Gastroesophageal sphincter (tissue), 4 donors: ENCODE results near the gene GALNS. TPM values are rescaled to one million over a fixed set of nuclear protein-coding genes. Genes with fewer than 3 reads are reported as not detected.

Experiments used
- ATAC-seq: fragments of 150-250 bp; one replicate; pipeline ENCODE4 v1.9.1; 2016; ENCODE audit warnings: mild to moderate bottlenecking, moderate library complexity
- H3K27ac ChIP-seq, 4 donors: fragments of 200-600 bp; sonication (generic) in 3 of 4; 1 replicate in 3 of 4; 2 replicates in 1 of 4; pipeline ENCODE4 v1.5.1; 2016 to 2019
- H3K27me3 ChIP-seq: fragments of 200-600 bp; sonication (generic); one replicate; pipeline ENCODE4 v1.5.1; 2019
- H3K36me3 ChIP-seq, 2 donors: fragments of 200-600 bp; sonication (generic); one replicate each; pipeline ENCODE4 v1.5.1; 2019; ENCODE audit warnings: control low read depth in 1 of 2
- H3K4me1 ChIP-seq, 3 donors: fragments of 200-600 bp; sonication (generic); 1 replicate in 2 of 3; 2 replicates in 1 of 3; pipeline ENCODE4 v1.5.1; 2016 to 2019; ENCODE audit warnings: control low read depth in 2 of 3
- H3K4me3 ChIP-seq, 2 donors: fragments of 200-600 bp; sonication (generic); one replicate each; pipeline ENCODE4 v1.5.1; 2019; ENCODE audit warnings: mild to moderate bottlenecking in 1 of 2, moderate library complexity in 1 of 2
- H3K9me3 ChIP-seq, 3 donors: fragments of 200-600 bp; sonication (generic); one replicate each; pipeline ENCODE4 v1.5.1; 2017 to 2019; ENCODE audit warnings: control low read depth in 2 of 3
- EP300 ChIP-seq: sonication (generic); formaldehyde crosslinking; IDR thresholded peaks from one replicate; pipeline ENCODE4 v1.6.1; 2017; ENCODE audit warnings: antibody characterized with exemption, mild to moderate bottlenecking
- POLR2A ChIP-seq, 2 donors: fragments of 450-650 bp; IDR thresholded peaks; one replicate each; pipeline ENCODE4 v1.6.1; 2017; ENCODE audit warnings: antibody characterized with exemption in 2 of 2, mild to moderate bottlenecking in 2 of 2, moderate library complexity in 1 of 2
- POLR2AphosphoS5 ChIP-seq: sonication (generic); formaldehyde crosslinking; IDR thresholded peaks from one replicate; pipeline ENCODE4 v1.6.1; 2017; ENCODE audit warnings: antibody characterized with exemption
- WGBS, 2 donors: methylation state at CpG; one replicate each; pipeline ENCODE4 v1.1.5; 2018; ENCODE audit warnings: low coverage in 1 of 2; 5-methylcytosine and 5-hydroxymethylcytosine counted together
- total RNA-seq, 4 donors: library from RNA; depleted of rRNA; stranded (reverse); fragments of >200 nt; gene quantifications; one replicate each; pipeline ENCODE4 v1.1.0, GENCODE V29; 2016
- TF ChIP-seq, protein P1 (sequence below), 4 experiments: fragments of 200-600 bp in 2 of 4; fragments of 450-650 bp in 2 of 4; sonication (generic) in 1 of 4; IDR thresholded peaks; one replicate each; pipeline ENCODE4 v1.5.1; 2017 to 2019; ENCODE audit warnings: antibody characterized with exemption in 4 of 4, mild to moderate bottlenecking in 2 of 4, moderate library complexity in 2 of 4

The GALNS gene
- total RNA-seq, 4 donors from 2014 or later = 4.2 to 29.4 (median 15.6) TPM

DNA sequence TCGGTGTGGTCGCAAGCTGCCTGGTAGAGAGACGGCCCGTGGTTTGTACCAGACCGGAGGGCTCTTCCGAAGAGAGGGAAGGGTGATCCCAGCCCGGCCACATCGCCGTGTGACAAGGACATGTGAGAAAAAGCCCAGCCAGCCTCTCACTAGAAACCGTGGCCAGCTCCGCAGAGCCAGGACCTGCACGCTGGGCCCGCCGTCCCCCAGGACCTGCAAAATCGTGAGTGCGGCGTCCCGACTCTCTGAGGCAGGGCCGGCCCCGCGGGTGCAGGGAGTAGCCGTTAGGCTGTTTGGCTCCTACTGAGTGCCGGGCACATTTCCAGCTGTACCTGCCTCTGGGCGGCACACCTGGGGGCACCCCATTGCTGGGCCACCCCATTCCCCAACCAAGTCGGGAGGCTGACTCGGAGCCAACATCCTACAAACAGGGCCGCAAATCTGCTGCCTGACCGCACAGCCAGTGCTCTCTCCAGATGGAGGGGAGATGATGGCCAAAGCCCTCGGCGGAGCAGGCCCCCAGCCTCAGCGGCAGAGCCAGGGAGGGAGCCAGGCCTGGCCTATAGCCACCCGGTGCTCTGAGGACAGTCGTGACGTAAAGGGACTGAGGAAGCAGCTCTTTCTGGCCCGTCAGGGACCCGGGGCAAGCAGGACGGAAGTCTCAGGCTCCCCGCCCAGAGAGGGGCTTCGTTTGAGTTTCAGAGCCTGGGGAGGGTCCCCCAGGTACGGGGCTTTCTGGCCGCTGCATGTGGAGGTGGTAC is 43.3 kb upstream of the GALNS start:
- 100% methylated on average over 2 of the region's 41 CpGs; no CpG with 5 or more reads in 1 of the 2 donors for WGBS, 2 donors
- Histone ChIP-seq H3K27me3 (peaks cover 25% of the 10 kb centered on the region), H3K4me1 (no peaks in the 10 kb centered on the region), H3K4me3 (no peak overlapping the region), H3K9me3 (no peaks in the 10 kb centered on the region), H3K27ac (no peak overlapping the region), H3K36me3 (peaks cover 0 to 36% of the 10 kb centered on the region in 2 donors)
- TF ChIP-seq POLR2A (IDR thresholded peaks at IDR 0.05) (no peak), EP300 (no peak), POLR2AphosphoS5 (no peak)
- TF ChIP-seq, protein P1, sequence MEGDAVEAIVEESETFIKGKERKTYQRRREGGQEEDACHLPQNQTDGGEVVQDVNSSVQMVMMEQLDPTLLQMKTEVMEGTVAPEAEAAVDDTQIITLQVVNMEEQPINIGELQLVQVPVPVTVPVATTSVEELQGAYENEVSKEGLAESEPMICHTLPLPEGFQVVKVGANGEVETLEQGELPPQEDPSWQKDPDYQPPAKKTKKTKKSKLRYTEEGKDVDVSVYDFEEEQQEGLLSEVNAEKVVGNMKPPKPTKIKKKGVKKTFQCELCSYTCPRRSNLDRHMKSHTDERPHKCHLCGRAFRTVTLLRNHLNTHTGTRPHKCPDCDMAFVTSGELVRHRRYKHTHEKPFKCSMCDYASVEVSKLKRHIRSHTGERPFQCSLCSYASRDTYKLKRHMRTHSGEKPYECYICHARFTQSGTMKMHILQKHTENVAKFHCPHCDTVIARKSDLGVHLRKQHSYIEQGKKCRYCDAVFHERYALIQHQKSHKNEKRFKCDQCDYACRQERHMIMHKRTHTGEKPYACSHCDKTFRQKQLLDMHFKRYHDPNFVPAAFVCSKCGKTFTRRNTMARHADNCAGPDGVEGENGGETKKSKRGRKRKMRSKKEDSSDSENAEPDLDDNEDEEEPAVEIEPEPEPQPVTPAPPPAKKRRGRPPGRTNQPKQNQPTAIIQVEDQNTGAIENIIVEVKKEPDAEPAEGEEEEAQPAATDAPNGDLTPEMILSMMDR (IDR thresholded peaks at IDR 0.05) = no peak
- ATAC-seq = no peak

DNA sequence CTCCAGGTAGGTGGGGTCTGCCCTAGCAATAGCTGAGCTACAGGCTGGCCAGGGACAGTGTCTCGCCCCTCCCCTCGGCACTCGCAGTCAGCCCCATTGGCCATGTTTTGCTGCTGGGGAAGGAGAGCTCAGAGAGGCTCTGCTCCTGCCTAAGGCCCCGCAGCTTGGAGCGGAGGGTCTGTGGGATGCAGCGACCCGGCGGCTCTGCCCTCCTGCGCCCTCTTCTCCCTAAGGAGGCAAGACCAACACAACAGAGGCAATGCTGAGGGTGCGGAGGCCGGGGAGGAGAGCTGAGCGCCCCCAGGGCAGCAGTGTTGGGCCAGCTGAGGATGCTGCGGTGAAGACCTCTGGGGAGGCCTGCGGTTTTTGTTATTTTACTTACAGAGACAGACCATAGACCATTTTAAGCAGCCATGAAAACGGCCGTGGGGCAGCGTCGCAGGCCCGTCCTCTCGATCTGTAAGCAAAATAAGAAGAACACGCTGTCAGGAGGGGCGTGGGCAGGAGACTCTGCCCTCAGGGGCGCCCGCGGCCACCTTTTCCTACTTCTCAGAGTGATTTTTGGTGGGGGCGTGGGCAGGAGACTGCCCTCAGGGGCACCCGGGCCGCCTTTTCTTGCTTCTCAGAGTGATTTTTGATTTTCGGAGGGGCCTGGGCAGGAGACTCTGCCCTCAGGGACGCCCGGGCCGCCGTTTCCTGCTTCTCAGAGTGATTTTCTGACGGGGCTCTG is 41.1 kb upstream of the GALNS start:
- Histone ChIP-seq H3K4me1 (no peaks in the 10 kb centered on the region), H3K9me3 (no peaks in the 10 kb centered on the region), H3K4me3 (no peak overlapping the region), H3K27ac (no peak overlapping the region), H3K36me3 (peaks cover 0 to 36% of the 10 kb centered on the region in 2 donors), H3K27me3 (peaks cover 10% of the 10 kb centered on the region)
- 93 to 96% methylated on average over 6 of the region's 34 CpGs for WGBS, 2 donors
- ATAC-seq = no peak
- TF ChIP-seq, protein P1 (IDR thresholded peaks at IDR 0.05) = no peak
- no peak for TF ChIP-seq POLR2AphosphoS5
- TF ChIP-seq EP300 = no peak
- no peak for TF ChIP-seq POLR2A (IDR thresholded peaks at IDR 0.05)

- no peak for ATAC-seq
- Histone ChIP-seq H3K4me3 (no peak overlapping the region), H3K4me1 (no peaks in the 10 kb centered on the region), H3K27me3 (peaks cover 5% of the 10 kb centered on the region), H3K36me3 (peaks cover 0 to 40% of the 10 kb centered on the region in 2 donors), H3K9me3 (no peaks in the 10 kb centered on the region), H3K27ac (no peak overlapping the region)
- 89 to 97% methylated on average over 9 to 12 of the region's 57 CpGs for WGBS, 2 donors
- no peak for TF ChIP-seq EP300
- TF ChIP-seq, protein P1 (IDR thresholded peaks at IDR 0.05) = no peak
- TF ChIP-seq POLR2A (IDR thresholded peaks at IDR 0.05) = no peak
- TF ChIP-seq POLR2AphosphoS5 = no peak
Observed at GRCh38 chr16:88896238-88897070, 39.7 kb upstream of the GALNS start.

GRCh38 chr16:88895335-88895734 is 38.6 kb upstream of the GALNS start:
- peaks cover 5% of the 10 kb centered on the region for H3K27me3 ChIP-seq
- H3K9me3 ChIP-seq = no peaks in the 10 kb centered on the region
- ATAC-seq = no peak
- no peak overlapping the region for H3K27ac ChIP-seq
- TF ChIP-seq EP300 = no peak
- TF ChIP-seq POLR2AphosphoS5 = no peak
- no peaks in the 10 kb centered on the region for H3K4me1 ChIP-seq
- H3K4me3 ChIP-seq = no peak overlapping the region
- WGBS, 2 donors = no CpG with 5 or more reads among the region's 22 CpGs
- H3K36me3 ChIP-seq = peaks cover 0 to 33% of the 10 kb centered on the region in 2 donors
